Right lobe of liver (tissue), 6 donors: Measurements from ENCODE around the gene SLC35A3. TPM values are rescaled to one million over a fixed set of nuclear protein-coding genes. Genes with fewer than 3 reads are reported as not detected.

Experiments used
- ATAC-seq, 4 donors: fragments of 200-7000 bp; cut with Tn5 transposase; one replicate each; pipeline ENCODE4 v1.9.1; 2020; ENCODE audit warnings: mild to moderate bottlenecking in 4 of 4, moderate library complexity in 4 of 4
- DNase-seq, 3 donors: peaks; one replicate each; pipeline ENCODE4 v3.0.0-alpha.2; 2020
- H3K27ac ChIP-seq, 3 donors: fragments of 200-600 bp; one replicate each; pipeline ENCODE4 v1.8.0; 2022
- H3K27me3 ChIP-seq, 2 donors: fragments of 200-600 bp; one replicate each; pipeline ENCODE4 v1.8.0; 2022
- H3K36me3 ChIP-seq, 4 donors: fragments of 200-600 bp; sonication (generic) in 1 of 4; one replicate each; pipeline versions ENCODE4 v1.5.1 to v1.8.0; 2017 to 2022; ENCODE audit warnings: control low read depth in 1 of 4
- H3K4me1 ChIP-seq, 4 donors: fragments of 200-600 bp; sonication (generic) in 1 of 4; one replicate each; pipeline versions ENCODE4 v1.5.1 to v1.8.0; 2017 to 2022; ENCODE audit warnings: control low read depth in 1 of 4
- H3K4me3 ChIP-seq, 3 donors: fragments of 200-600 bp; one replicate each; pipeline ENCODE4 v1.8.0; 2022
- H3K9me3 ChIP-seq, 4 donors: fragments of 200-600 bp; sonication (generic) in 1 of 4; one replicate each; pipeline versions ENCODE4 v1.5.1 to v1.8.0; 2017 to 2022; ENCODE audit warnings: control low read depth in 1 of 4
- CTCF ChIP-seq, 4 donors: fragments of 200-600 bp in 3 of 4; fragments of 450-650 bp in 1 of 4; IDR thresholded peaks; one replicate each; pipeline versions ENCODE4 v1.5.1 to v1.8.0; 2016 to 2022; ENCODE audit warnings: antibody characterized with exemption in 4 of 4, mild to moderate bottlenecking in 2 of 4
- POLR2A ChIP-seq: fragments of 450-650 bp; IDR thresholded peaks from one replicate; pipeline ENCODE4 v1.6.1; 2017; ENCODE audit warnings: antibody characterized with exemption, mild to moderate bottlenecking
- WGBS: methylation state at CpG from one replicate; pipeline ENCODE4 v1.1.6; 2018; ENCODE audit warnings: low coverage, low lambda C conversion rate; ENCODE audit not compliant: insufficient coverage; ENCODE audit errors: missing lambda C conversion rate; 5-methylcytosine and 5-hydroxymethylcytosine counted together
- intact Hi-C, 2 donors: fragments of 100-400 bp; cut with DNase I; formaldehyde crosslinking; loops; one replicate each; pipeline versions ENCODE4 v1.11.2 to v1.14.1; 2022
- total RNA-seq, 6 experiments: library from RNA; depleted of rRNA in 2 of 6; stranded (reverse); fragments of >200 nt in 2 of 6; fragmentation: NEBNext Ultra II Directional in 3 of 6; extraction: Animal tissue kit (Norgen Biotek cat#: 25700) in 3 of 6; gene quantifications; one replicate each; pipeline versions ENCODE4 v1.1.0 to v1.2.4, GENCODE V29; 2016 to 2023
- donor health status: DM: no; HTN: yes; CAD: no.
- donor health status: DM: no; HTN: no; CAD: no.
- donor health status: DM: no; HTN: no; CAD: no.
- donor health status: DM: no; HTN: yes; CAD: no.
- donor health status: DM: no; HTN: yes; CAD: no.

Gene SLC35A3
- total RNA-seq, 6 experiments from 2014 or later = 15.5 to 29.8 (median 23.8) TPM

- TF ChIP-seq POLR2A (no peak), CTCF (IDR thresholded peaks at IDR 0.05) (no peak)
- H3K36me3 ChIP-seq = no peaks in the 10 kb centered on the region
- intact Hi-C loops = no loop called here
- no peak overlapping the region for H3K27ac ChIP-seq
- no peaks in the 10 kb centered on the region for H3K4me1 ChIP-seq
- no peak overlapping the region for H3K4me3 ChIP-seq
- 81% methylated on average over 4 of the region's 4 CpGs for WGBS
- DNase-seq (no peak), ATAC-seq (no peak)
- no peaks in the 10 kb centered on the region for H3K9me3 ChIP-seq
- no peaks in the 10 kb centered on the region for H3K27me3 ChIP-seq
These were observed 27.2 kb downstream of the SLC35A3 start for GRCh38 chr1:99996951-99997350.

GRCh38 chr1:100001462-100001861 lies 31.7 kb downstream of the SLC35A3 start:
- 96% methylated on average over 2 of the region's 2 CpGs for WGBS
- DNase-seq (no peak), ATAC-seq (no peak)

GRCh38 chr1:100005424-100005823 lies 35.6 kb downstream of the SLC35A3 start:
- no peak for DNase-seq
- no peak for ATAC-seq
- no peaks in the 10 kb centered on the region for H3K4me1 ChIP-seq
- H3K4me3 ChIP-seq = no peak overlapping the region
- intact Hi-C loops = no loop called here
- no peaks in the 10 kb centered on the region for H3K9me3 ChIP-seq
- no peak overlapping the region for H3K27ac ChIP-seq
- no peaks in the 10 kb centered on the region for H3K36me3 ChIP-seq
- TF ChIP-seq POLR2A = no peak
- 94% methylated on average over 1 of the region's 1 CpG for WGBS
- H3K27me3 ChIP-seq = no peaks in the 10 kb centered on the region

More at GRCh38 chr1:100001462-100001861, 31.7 kb downstream of the SLC35A3 start:
- no peak for TF ChIP-seq POLR2A
- TF ChIP-seq CTCF (IDR thresholded peaks at IDR 0.05) = no peak
- Histone ChIP-seq H3K4me3 (no peak overlapping the region), H3K36me3 (no peaks in the 10 kb centered on the region), H3K27ac (no peak overlapping the region), H3K27me3 (no peaks in the 10 kb centered on the region), H3K4me1 (no peaks in the 10 kb centered on the region), H3K9me3 (no peaks in the 10 kb centered on the region)
- intact Hi-C loops = no loop called here

GRCh38 chr1:100006688-100007087 lies 36.9 kb downstream of the SLC35A3 start:
- no peaks in the 10 kb centered on the region for H3K9me3 ChIP-seq
- ATAC-seq (no peak), DNase-seq (no peak)
- 83% methylated on average over 2 of the region's 2 CpGs for WGBS
- TF ChIP-seq CTCF (IDR thresholded peaks at IDR 0.05) (no peak), POLR2A (no peak)
- no peaks in the 10 kb centered on the region for H3K27me3 ChIP-seq
- no peak overlapping the region for H3K27ac ChIP-seq
- H3K4me3 ChIP-seq = no peak overlapping the region
- H3K36me3 ChIP-seq = no peaks in the 10 kb centered on the region
- intact Hi-C loops = no loop called here
- H3K4me1 ChIP-seq = no peaks in the 10 kb centered on the region

- no peaks in the 10 kb centered on the region for H3K4me1 ChIP-seq
- TF ChIP-seq POLR2A = no peak
- no peak for TF ChIP-seq CTCF (IDR thresholded peaks at IDR 0.05)
These were observed 39.7 kb downstream of the SLC35A3 start for GRCh38 chr1:100009458-100009857.

More at GRCh38 chr1:100009458-100009857, 39.7 kb downstream of the SLC35A3 start:
- no peaks in the 10 kb centered on the region for H3K9me3 ChIP-seq
- no peaks in the 10 kb centered on the region for H3K27me3 ChIP-seq
- ATAC-seq (no peak), DNase-seq (no peak)
- intact Hi-C loops = no loop called here
- H3K27ac ChIP-seq = no peak overlapping the region
- H3K36me3 ChIP-seq = no peaks in the 10 kb centered on the region
- no peak overlapping the region for H3K4me3 ChIP-seq
